GM19452 (cell line): ENCODE results near the gene RALA.

ENCODE experiments used
- ATAC-seq: cut with Tn5 transposase; IDR thresholded peaks from one replicate; pipeline ENCODE4 v1.9.1; 2021; ENCODE audit not compliant: unreplicated experiment

The RALA gene

DNA sequence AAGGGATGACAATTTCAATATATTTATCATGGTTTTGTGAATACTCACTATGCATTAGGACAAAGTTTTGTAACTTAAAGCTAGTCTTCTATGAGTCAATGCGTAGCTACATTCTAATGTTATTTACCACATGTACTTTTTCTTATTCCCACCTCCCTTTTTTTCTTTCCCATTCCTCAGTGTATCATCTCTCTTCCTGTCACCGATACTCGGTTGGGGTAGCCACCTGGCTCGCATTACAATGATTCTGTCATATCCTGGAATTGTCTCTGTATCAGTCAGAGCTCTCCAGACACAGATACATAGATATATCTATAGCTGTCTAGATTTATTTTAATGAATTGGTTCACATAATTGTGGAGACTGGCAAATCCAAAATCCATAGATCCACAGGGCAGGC lies 9.8 kb upstream of the RALA start:
- no peak for ATAC-seq

DNA sequence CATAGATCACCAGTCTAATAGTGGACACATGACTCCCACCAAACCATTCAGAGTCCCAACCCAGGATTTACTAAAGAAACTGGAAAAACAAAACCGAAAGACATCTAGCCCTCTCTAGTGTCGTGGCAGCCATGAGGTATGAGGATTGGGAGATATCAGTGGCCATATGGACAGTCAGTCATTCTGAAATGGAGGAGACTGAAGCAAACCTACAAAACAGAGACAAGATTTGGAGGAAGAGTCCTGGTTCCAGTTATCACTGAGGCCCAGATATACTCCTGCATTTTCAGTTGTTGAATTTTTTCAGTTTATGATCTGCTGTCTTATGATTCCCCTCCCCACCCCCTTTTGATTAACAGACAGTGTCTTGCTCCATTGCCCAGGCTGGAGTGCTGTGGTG lies 9.1 kb upstream of the RALA start:
- no peak for ATAC-seq

DNA sequence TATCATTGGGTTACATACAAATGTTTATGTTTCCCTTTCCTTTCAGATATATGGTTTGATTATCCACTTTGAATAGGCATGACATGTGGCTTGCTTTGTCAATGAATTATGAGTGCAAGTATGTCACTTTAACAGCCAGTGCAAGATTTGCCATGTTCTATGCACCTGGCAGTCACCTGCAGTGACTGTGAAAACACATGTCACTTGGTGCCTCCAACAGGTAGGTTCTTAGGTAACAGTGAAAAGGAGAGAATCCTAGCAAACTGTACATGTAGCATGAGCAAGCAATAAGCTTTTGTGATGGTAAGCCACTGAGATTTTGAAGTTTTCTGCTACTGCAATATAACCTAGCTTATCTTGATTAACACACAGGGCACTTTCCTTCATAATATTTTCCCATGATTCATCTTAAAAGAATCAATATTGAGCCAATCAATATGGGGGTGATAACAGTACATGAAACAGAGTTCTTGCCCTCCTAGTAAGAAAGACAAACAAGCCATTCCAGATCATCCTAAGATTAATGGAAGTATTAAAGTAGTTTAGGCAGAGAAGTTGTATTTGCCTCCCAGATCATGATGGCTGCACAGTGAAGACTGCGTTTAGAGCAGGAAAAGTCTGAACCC lies 7.9 kb upstream of the RALA start:
- ATAC-seq = no peak

DNA sequence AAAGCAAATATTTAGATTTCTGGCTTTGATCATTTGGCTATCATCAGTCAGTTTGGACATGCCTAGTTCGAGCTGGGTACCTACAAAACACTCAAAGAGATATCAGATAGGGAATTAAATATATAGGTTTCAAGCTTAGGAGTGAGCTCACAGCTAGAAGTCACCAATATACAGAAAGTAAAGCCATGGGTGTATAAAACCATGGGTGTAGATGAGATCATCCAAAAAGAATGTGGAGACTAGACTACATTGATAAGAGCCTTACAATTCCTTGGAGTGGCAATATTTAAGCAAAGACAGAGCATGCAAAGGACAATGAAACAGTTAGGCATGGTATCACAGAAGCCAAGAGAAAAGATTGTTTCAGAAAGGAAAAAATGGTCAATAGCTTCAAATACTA lies 7.2 kb upstream of the RALA start:
- ATAC-seq = no peak

DNA sequence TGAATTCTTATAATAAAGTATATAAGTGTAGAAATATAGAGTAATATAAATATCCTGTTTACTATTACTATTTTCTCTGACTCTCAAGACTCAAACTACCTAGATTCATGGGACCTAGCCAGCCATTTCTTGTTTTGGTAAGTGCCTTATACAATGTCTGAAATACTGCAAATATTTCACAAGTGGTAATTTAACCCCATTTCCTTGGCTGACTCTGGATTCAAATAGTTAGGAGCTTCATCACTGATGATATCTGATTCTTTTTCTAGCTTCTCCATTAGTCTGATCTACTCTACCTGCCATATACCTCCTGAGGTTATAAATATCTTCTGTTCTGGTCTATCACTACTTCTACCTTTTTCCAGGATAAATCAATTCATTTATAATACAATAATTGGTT lies 6.4 kb upstream of the RALA start:
- ATAC-seq = no peak

DNA sequence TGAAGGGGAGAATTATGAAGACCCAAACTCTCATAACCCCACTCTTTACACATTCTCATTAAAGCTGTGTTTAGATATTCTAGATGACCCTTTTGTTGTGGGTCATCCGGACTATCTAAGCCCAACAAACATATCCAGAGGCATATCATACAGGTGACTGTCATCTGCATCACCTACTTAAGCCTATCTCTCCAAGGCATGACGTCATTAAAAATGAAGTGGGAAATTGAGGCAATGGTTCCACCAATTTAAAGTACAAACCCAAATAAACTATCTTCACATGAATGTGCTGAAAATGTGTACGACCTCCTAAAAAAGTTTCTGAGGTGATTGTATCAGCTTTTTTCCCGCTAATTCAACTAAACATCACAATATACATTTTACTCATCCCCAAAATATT lies 4.5 kb upstream of the RALA start:
- ATAC-seq = no peak

DNA sequence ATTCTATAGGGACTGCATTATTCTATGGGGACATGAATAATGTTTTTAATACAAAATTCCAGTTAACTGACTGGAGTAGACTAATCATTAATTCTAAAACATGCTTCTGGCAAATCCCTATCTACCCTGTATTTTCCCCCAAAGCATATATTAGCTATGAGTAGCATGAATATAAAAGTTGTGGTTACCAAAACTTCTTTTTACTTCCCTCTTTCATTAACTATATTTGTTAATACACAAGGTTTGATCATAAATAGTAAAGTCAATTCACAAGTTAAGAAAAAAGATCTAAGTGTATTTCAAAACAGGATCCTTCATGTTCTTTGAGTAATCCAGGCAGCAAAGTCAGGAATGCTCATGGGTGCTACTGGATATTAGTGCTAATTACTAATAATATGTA lies 2.9 kb upstream of the RALA start:
- ATAC-seq = no peak

- no peak for ATAC-seq
Measured at GRCh38 chr7:39621261-39621660, 2.1 kb upstream of the RALA start.

GRCh38 chr7:39621784-39622411 lies 1.5 kb upstream of the RALA start:
- peak; percentile 30 for ATAC-seq

- no peak for ATAC-seq
Measured at GRCh38 chr7:39622609-39623008, 763 bp upstream of the RALA start.

DNA sequence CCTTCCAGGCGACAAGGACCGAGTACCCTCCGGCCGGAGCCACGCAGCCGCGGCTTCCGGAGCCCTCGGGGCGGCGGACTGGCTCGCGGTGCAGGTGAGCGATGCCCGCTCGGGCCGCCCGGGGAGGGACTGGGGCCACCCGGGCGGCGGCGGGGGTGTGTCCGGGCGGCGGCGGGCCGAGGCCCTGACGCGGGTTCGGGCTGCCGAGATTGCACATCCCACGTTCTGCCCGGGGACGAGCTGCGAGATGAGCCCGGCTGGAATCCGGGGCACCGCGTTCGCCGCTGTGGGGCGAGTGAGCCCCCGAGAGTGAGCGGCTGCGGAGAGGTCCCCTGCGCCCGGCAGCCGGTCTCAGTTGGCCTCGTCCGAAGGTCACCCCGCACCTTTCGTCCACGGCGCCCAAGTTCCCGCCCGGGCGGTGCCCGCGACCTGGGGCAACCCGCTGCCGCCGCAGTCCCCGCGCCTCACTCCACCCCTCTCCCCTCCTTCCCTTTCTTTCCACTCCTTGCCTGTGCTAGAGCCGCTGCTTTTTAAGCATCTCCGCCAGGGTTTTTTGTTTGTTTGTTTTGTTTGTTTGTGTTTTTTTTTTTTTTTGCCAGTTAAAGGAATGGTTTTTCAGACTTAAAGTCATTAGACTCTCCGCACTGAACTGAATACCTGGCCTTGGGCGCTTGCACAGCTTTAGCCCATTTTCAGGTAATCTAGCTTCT lies 515 bp downstream of the RALA start:
- ATAC-seq = peak; percentile 46

GRCh38 chr7:39624442-39624807 lies 1.1 kb downstream of the RALA start:
- ATAC-seq = no peak

- ATAC-seq = no peak
Measured at GRCh38 chr7:39624935-39625694, 1.7 kb downstream of the RALA start.

- ATAC-seq = no peak
Measured at GRCh38 chr7:39631736-39632308, 8.4 kb downstream of the RALA start.

DNA sequence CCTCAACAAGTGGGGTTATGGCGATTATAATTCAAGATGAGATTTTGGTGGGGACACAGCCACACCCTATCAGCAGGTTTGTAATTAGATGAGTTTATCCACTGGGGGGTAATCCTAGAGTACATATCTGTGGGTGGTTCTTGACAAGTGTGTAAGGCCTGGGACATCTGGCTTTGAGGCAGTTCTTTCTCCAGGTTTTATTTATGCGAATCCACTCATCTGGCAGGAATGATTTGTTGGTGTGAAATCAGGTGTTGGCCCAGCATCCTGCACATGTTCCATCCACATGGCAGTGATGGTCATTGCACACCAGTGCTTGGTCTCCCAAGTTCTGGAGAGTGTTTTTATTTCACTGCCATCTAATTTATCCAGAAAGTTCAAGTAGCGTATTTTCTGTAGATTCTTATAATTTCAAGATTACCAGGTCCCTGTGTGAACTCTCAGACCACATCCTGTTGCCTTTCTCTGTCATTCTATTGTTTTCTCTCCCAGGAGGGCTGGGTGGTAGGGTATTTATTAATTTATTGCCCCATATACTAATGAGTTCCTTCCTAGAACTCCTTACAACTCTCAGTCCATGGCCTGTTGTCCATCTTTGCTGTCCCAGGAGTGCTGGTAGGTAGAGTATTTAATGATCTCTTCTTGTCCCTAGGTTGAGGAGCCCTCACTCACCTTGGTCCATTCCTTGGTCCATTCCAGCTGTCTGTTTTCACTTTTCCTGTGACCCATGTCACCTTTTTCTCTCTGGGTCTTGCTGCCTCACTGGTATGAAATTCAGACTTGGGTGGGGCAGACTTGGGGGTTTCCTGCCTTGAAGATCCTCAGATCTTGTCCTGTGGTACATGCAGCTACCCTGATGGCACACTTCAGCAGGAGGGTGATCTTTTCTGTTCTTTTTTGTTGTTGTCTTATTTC lies 10.4 kb downstream of the RALA start:
- peak; percentile 72 for ATAC-seq

DNA sequence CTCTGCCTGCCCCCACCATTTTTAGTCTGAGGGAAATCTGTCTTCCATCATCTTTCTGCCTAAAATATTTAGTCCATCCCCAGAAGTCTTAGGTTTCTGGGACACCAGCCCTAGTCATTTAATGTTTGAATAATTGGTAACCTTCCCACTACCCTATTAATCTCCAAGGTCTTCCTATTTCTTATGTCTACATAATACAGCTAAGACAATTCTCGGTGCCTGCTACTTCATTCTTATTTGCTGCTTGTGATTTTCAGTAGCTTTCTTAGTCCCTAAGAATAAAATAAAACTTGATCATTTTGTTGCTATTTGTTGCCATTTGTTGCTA lies 11.1 kb downstream of the RALA start:
- no peak for ATAC-seq

- peak; percentile 43 for ATAC-seq
Measured at GRCh38 chr7:39637400-39637799, 14.0 kb downstream of the RALA start.

- no peak for ATAC-seq
Measured at GRCh38 chr7:39637963-39638485, 14.7 kb downstream of the RALA start.

DNA sequence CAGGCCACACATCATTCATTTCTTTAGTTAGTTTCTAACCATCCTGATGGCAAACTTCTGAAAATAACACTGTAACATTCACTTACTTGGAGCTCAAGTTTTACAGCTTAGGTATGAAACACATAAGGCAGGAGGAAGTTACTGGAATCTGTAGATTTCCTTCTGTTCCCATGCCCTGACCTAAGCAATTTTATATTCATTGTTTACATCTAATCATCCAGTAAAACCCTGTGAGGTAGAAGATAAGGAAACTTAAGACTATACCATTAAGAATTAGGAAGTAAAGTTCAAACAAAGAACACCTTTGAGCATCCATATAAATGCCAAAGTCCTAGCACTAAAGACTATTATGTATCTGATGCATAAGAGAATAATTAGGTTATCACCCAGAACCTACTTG lies 19.5 kb downstream of the RALA start:
- ATAC-seq = no peak

DNA sequence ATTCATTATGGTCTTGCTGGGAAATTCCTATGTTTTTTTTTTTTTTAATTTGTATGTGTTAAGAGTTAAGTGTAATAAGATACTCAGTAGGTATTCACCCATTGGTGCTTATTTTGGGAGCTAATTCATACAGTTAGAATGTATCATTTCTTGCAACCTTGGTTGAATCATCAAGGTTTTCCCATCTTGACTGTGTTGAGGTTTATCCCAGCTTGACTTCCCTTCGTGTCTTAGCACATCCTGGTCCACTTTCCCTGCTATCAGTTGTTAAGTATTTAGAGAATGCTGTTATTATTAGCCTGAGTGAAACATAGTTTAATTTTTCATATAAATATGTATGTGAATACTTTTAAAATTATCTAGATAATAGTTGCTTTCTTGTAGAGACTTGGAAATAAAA lies 20.8 kb downstream of the RALA start:
- no peak for ATAC-seq
